Caco-2 (cell line): ENCODE results near the gene C1orf226. TPM values are rescaled to one million over a fixed set of nuclear protein-coding genes. Genes with fewer than 3 reads are reported as not detected.

Experiments
- Bru-seq: library from RNA; stranded (reverse); fragments of 400-500 nt; gene quantifications from one replicate; lab custom pipeline; 2021; lab: Mats Ljungman, UMichigan
- BruChase-seq, 2 experiments: library from RNA; stranded (reverse); fragments of 400-500 nt; gene quantifications; one replicate each; lab custom pipeline; 2021; lab: Mats Ljungman, UMichigan
- BruUV-seq: library from RNA; stranded (reverse); fragments of 400-500 nt; replicated peaks from 2 replicates; lab custom pipeline; 2021; lab: Mats Ljungman, UMichigan
- CTCF ChIA-PET: fragments of 300-600 bp; sonication (Branson Sonifier 250); formaldehyde crosslinking; loops from one replicate; lab custom pipeline; 2022; ENCODE audit warnings: antibody characterized with exemption; lab: Charles Lee
- POLR2A ChIA-PET: fragments of 300-600 bp; sonication (Branson Sonifier 250); formaldehyde crosslinking; loops from one replicate; lab custom pipeline; 2022; ENCODE audit warnings: antibody characterized with exemption; lab: Charles Lee
- DNase-seq, 2 experiments: peaks; one replicate each; pipeline versions ENCODE4 v3.0.0 to v3.0.0-alpha.2; 2020 to 2022
- H3K27me3 ChIP-seq: replicated peaks from 2 replicates; pipeline ENCODE4 v1.6.0; 2011; ENCODE audit warnings: low read length; ENCODE audit not compliant: control insufficient read depth, insufficient read depth
- H3K36me3 ChIP-seq: 2 replicates; pipeline ENCODE4 v1.5.1; 2011; ENCODE audit warnings: low read length; ENCODE audit not compliant: control insufficient read depth, insufficient read depth
- H3K4me1 ChIP-seq: fragments of 250-450 bp; sonication (Bioruptor Pico); 2 replicates; pipeline ENCODE4 v1.5.1; 2020; ENCODE audit warnings: mild to moderate bottlenecking
- H3K4me3 ChIP-seq: 2 replicates; pipeline ENCODE4 v1.5.1; 2011; ENCODE audit warnings: low read depth, mild to moderate bottlenecking, control low read depth, low read length
- H3K9me3 ChIP-seq: fragments of 250-450 bp; sonication (Bioruptor Pico); 2 replicates; pipeline ENCODE4 v1.5.1; 2020; ENCODE audit warnings: mild to moderate bottlenecking, moderate library complexity
- H3K27ac Mint-ChIP-seq: one replicate; pipeline ENCODE4 v1.8.0; 2022; ENCODE audit warnings: mixed read lengths; ENCODE audit not compliant: unreplicated experiment
- H3K27me3 Mint-ChIP-seq: one replicate; pipeline ENCODE4 v1.8.0; 2022; ENCODE audit warnings: mixed read lengths; ENCODE audit not compliant: insufficient read depth, unreplicated experiment
- H3K36me3 Mint-ChIP-seq: one replicate; pipeline ENCODE4 v1.8.0; 2022; ENCODE audit warnings: mild to moderate bottlenecking, mixed read lengths; ENCODE audit not compliant: insufficient read depth, unreplicated experiment
- H3K4me1 Mint-ChIP-seq: one replicate; pipeline ENCODE4 v1.8.0; 2022; ENCODE audit warnings: low read depth, mixed read lengths; ENCODE audit not compliant: unreplicated experiment
- H3K4me3 Mint-ChIP-seq: one replicate; pipeline ENCODE4 v1.8.0; 2022; ENCODE audit warnings: mild to moderate bottlenecking, moderate library complexity, mixed read lengths; ENCODE audit not compliant: unreplicated experiment
- H3K9me3 Mint-ChIP-seq: one replicate; pipeline ENCODE4 v1.8.0; 2022; ENCODE audit warnings: mixed read lengths; ENCODE audit not compliant: unreplicated experiment
- CTCF ChIP-seq, 2 experiments: fragments of 200-600 bp in 1 of 2; IDR thresholded peaks; 1 replicate in 1 of 2; 2 replicates in 1 of 2; pipeline versions ENCODE4 v1.5.1 to v1.8.0; 2011 to 2022; ENCODE audit warnings: antibody characterized with exemption in 1 of 2, control low read depth in 1 of 2, inconsistent platforms in 1 of 2, low read depth in 1 of 2, low read length in 1 of 2, mild to moderate bottlenecking in 1 of 2, moderate library complexity in 1 of 2; ENCODE audit not compliant: insufficient read depth in 1 of 2, severe bottlenecking in 1 of 2, unreplicated experiment in 1 of 2
- intact Hi-C: fragments of 100-400 bp; cut with micrococcal nuclease; formaldehyde crosslinking; loops from one replicate; pipeline ENCODE4 v1.10.0; 2022; ENCODE audit not compliant: unreplicated experiment
- long read RNA-seq: library from polyadenylated mRNA; stranded (forward); transcript quantifications from one replicate; pipeline ENCODE4 v2.0.0, GENCODE V29; 2022
- total RNA-seq: library from RNA; stranded (reverse); gene quantifications from 2 replicates; pipeline ENCODE4 v1.2.3, GENCODE V29; 2022

Gene C1orf226, protein sequence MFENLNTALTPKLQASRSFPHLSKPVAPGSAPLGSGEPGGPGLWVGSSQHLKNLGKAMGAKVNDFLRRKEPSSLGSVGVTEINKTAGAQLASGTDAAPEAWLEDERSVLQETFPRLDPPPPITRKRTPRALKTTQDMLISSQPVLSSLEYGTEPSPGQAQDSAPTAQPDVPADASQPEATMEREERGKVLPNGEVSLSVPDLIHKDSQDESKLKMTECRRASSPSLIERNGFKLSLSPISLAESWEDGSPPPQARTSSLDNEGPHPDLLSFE
- total RNA-seq (5.3 and 7.3 TPM in 2 replicates), Bru-seq, nascent RNA (percentile 54 among the genes with signal in this experiment), BruChase-seq, experiment 1, labeled RNA remaining after a 2-hour chase (percentile 75 among the genes with signal in this experiment), BruChase-seq, experiment 2, labeled RNA remaining after a 6-hour chase (percentile 67 among the genes with signal in this experiment)
- long read RNA-seq, partial matches to known transcripts: 0 of 3 reads
- long read RNA-seq, other reads (novel, unspliced or antisense): 3 of 3 reads

GRCh38 chr1:162381383-162381782 lies at the start of gene C1orf226:
C1orf226 (plus strand) TSS chr1:162381728; CDS start chr1:162381902, 174 bp downstream.
- peak; percentile 83 to 85 for DNase-seq
- peak within 1 kb of the TSS; percentile 25 for H3K4me3 Mint-ChIP-seq
- no peak for TF ChIP-seq CTCF (IDR thresholded peaks at IDR 0.05; ENCODE audit: insufficient read depth in 1 of 2, low read depth in 1 of 2, low read length in 1 of 2, severe bottlenecking in 1 of 2, unreplicated experiment in 1 of 2)
- ChIA-PET CTCF (interaction anchor here (0.7 to 2.4 kb wide), 3 partner anchors 10 to 344 kb away, joined by 3 to 10 read pairs (median 9); no protein-coding TSS in a partner anchor), POLR2A (interaction anchor here (1.2 kb wide), 1 partner anchor 9 kb away, joined by 3 read pairs; no protein-coding TSS in a partner anchor)
- Histone ChIP-seq H3K4me1 (peaks cover 39% of the 10 kb centered on the region), H3K4me3 (no peak within 1 kb of the TSS), H3K27me3 (no peaks in the 10 kb centered on the region), H3K9me3 (no peaks in the 10 kb centered on the region), H3K36me3 (no peaks in the 10 kb centered on the region; the same call in 1 of the 2 replicates)
- intact Hi-C loops: loop anchor here (1.0 to 10.0 kb wide), 2 partner anchors 32 to 187 kb away; no protein-coding TSS in a partner anchor
- H3K27me3 Mint-ChIP-seq: no peaks in the 10 kb centered on the region
- peaks cover 6% of the 10 kb centered on the region for H3K36me3 Mint-ChIP-seq
- H3K9me3 Mint-ChIP-seq: no peaks in the 10 kb centered on the region
- BruUV-seq: no TSS peak
- peaks cover 20% of the 10 kb centered on the region for H3K4me1 Mint-ChIP-seq
- peak within 1 kb of the TSS; percentile 93 for H3K27ac Mint-ChIP-seq

DNA sequence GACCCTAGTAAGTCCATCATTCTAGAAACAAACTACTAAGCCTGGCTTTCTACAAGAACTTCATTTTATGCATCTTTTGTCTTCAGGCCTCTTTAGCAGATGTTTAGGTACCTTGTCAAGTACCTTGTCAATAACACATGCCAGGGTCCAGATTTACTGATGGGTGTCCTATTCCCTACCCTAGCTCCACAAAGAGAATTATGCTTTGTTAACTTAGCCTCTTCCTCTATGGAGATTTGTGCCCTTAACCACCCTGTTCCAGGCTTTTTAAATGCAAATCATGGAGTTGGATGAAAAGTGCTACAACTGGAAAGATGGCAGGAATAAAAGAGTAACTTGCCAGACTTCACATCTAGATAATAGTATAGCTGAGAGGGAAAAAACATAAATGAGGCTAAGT lies 47.5 kb upstream of the C1orf226 start:
- intact Hi-C loops: no loop called here
- H3K27me3 ChIP-seq: no peaks in the 10 kb centered on the region
- peaks cover 6% of the 10 kb centered on the region for H3K4me1 Mint-ChIP-seq
- H3K4me1 ChIP-seq: no peaks in the 10 kb centered on the region
- H3K9me3 Mint-ChIP-seq: no peaks in the 10 kb centered on the region
- H3K36me3 ChIP-seq: no peaks in the 10 kb centered on the region
- H3K27ac Mint-ChIP-seq: no peak overlapping the region
- POLR2A ChIA-PET: no interaction called here
- no peak for TF ChIP-seq CTCF (IDR thresholded peaks at IDR 0.05; ENCODE audit: insufficient read depth in 1 of 2, low read depth in 1 of 2, low read length in 1 of 2, severe bottlenecking in 1 of 2, unreplicated experiment in 1 of 2)
- H3K4me3 Mint-ChIP-seq: no peak overlapping the region
- no peaks in the 10 kb centered on the region for H3K27me3 Mint-ChIP-seq
- H3K9me3 ChIP-seq: no peaks in the 10 kb centered on the region
- H3K4me3 ChIP-seq: no peak overlapping the region
- DNase-seq: no peak
- no peaks in the 10 kb centered on the region for H3K36me3 Mint-ChIP-seq
- CTCF ChIA-PET: no interaction called here
- BruUV-seq: no TSS peak

DNA sequence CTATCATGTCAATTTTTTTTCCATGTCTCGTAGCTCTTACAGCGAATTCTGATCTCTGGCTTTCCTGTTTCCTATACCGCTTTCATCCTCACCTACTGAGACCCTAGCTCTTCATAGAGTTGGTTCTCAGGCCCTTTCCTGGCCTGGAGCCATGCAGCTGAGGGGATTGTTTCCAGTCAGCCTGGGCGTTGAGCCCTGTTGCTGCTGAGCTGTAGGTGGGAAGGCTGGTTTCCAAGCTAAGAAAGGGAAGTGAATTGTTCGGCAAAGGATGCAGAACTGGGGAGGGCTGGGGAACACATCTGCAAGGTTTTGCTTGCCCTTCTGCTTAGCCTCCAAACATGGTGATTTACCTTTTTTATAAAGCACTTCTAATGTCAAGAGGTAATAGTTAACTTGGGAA lies 46.4 kb upstream of the C1orf226 start:
- H3K9me3 ChIP-seq: no peaks in the 10 kb centered on the region
- ChIA-PET CTCF (no interaction called here), POLR2A (no interaction called here)
- H3K27me3 Mint-ChIP-seq: no peaks in the 10 kb centered on the region
- H3K4me3 ChIP-seq: no peak overlapping the region
- BruUV-seq: no TSS peak
- H3K4me3 Mint-ChIP-seq: no peak overlapping the region
- no peaks in the 10 kb centered on the region for H3K4me1 ChIP-seq
- no peaks in the 10 kb centered on the region for H3K36me3 ChIP-seq
- no peak for TF ChIP-seq CTCF (IDR thresholded peaks at IDR 0.05; ENCODE audit: insufficient read depth in 1 of 2, low read depth in 1 of 2, low read length in 1 of 2, severe bottlenecking in 1 of 2, unreplicated experiment in 1 of 2)
- H3K36me3 Mint-ChIP-seq: no peaks in the 10 kb centered on the region
- H3K9me3 Mint-ChIP-seq: no peaks in the 10 kb centered on the region
- DNase-seq: no peak
- intact Hi-C loops: no loop called here
- H3K27ac Mint-ChIP-seq: no peak overlapping the region
- no peaks in the 10 kb centered on the region for H3K27me3 ChIP-seq
- peaks cover 6% of the 10 kb centered on the region for H3K4me1 Mint-ChIP-seq
